GM06990 (cell line): ENCODE data around the gene FGFBP3.

Experiments used
- DNase-seq: peaks from one replicate; pipeline ENCODE4 v3.0.0-alpha.2; 2011; ENCODE audit not compliant: insufficient read length; ENCODE audit errors: extremely low read depth
- H3K27me3 ChIP-seq: replicated peaks from 2 replicates; pipeline ENCODE4 v1.6.0; 2011; ENCODE audit warnings: low read length; ENCODE audit not compliant: control insufficient read depth, insufficient read depth
- H3K36me3 ChIP-seq: 2 replicates; pipeline ENCODE4 v1.5.1; 2011; ENCODE audit warnings: low read length; ENCODE audit not compliant: control insufficient read depth, insufficient read depth
- H3K4me3 ChIP-seq: replicated peaks from 2 replicates; pipeline ENCODE4 v1.5.1; 2011; ENCODE audit warnings: low read depth, mild to moderate bottlenecking, control low read depth, low read length
- TF ChIP-seq, protein P1 (sequence below): IDR thresholded peaks from 2 replicates; pipeline ENCODE4 v1.5.1; 2011; ENCODE audit warnings: low read length, control low read depth, mild to moderate bottlenecking, inconsistent platforms; ENCODE audit not compliant: insufficient read depth, poor library complexity, severe bottlenecking

Gene FGFBP3

DNA sequence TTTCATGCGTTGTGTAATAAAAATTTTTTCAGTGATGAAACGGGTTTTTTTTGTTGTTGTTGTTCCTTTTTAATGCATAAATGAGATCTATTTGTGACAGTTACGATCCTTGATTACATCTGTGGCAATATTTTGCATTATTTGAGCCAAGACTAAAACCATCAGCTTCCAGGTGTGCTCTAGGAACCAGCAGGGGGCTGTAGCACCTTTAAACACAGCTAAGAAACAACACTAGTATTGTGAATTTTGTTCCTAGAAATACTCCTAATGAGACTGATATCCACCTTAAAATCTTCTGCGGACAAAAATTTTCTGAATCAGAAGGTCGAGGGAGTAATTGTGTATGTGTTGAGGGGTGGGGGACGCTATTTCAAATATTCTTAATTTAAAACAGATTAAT lies 52.6 kb downstream of the FGFBP3 start:
- Histone ChIP-seq H3K27me3 (no peaks in the 10 kb centered on the region), H3K4me3 (no peak overlapping the region), H3K36me3 (no peaks in the 10 kb centered on the region; the same call in 1 of the 2 replicates)
- TF ChIP-seq, protein P1, sequence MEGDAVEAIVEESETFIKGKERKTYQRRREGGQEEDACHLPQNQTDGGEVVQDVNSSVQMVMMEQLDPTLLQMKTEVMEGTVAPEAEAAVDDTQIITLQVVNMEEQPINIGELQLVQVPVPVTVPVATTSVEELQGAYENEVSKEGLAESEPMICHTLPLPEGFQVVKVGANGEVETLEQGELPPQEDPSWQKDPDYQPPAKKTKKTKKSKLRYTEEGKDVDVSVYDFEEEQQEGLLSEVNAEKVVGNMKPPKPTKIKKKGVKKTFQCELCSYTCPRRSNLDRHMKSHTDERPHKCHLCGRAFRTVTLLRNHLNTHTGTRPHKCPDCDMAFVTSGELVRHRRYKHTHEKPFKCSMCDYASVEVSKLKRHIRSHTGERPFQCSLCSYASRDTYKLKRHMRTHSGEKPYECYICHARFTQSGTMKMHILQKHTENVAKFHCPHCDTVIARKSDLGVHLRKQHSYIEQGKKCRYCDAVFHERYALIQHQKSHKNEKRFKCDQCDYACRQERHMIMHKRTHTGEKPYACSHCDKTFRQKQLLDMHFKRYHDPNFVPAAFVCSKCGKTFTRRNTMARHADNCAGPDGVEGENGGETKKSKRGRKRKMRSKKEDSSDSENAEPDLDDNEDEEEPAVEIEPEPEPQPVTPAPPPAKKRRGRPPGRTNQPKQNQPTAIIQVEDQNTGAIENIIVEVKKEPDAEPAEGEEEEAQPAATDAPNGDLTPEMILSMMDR: peak; percentile 43
- no peak for DNase-seq
